ENCODE results near the gene RIMKLB.

The RIMKLB gene

GRCh38 chr12:8827551-8828256, 129.9 kb downstream of the RIMKLB start:
- H3K9ac ChIP-seq: no peak overlapping the region
- no peak for TF ChIP-seq CTCF (conservative IDR thresholded peaks at IDR 0.05; ENCODE audit: low read depth, low read length)
- H3K79me2 ChIP-seq (ENCODE audit: insufficient read depth, low read depth): no peaks in the 10 kb centered on the region
- H3K27me3 ChIP-seq (ENCODE audit: insufficient read depth, low read depth): no peaks in the 10 kb centered on the region
- H3K4me3 ChIP-seq (IDR thresholded peaks at IDR 0.05; ENCODE audit: insufficient read depth, low read depth, low read length): no peak overlapping the region
- H3K27ac ChIP-seq: no peak overlapping the region
- no peak overlapping the region for H2AFZ ChIP-seq (ENCODE audit: low read depth)
- no peaks in the 10 kb centered on the region for H4K20me1 ChIP-seq (ENCODE audit: insufficient read depth)
- H3K4me2 ChIP-seq: no peak overlapping the region
- H3K4me1 ChIP-seq (ENCODE audit: low read depth, poor library complexity, severe bottlenecking): no peaks in the 10 kb centered on the region
- H3K36me3 ChIP-seq (ENCODE audit: insufficient read depth): no peaks in the 10 kb centered on the region

- Histone ChIP-seq H3K36me3 (ENCODE audit: insufficient read depth) (no peaks in the 10 kb centered on the region), H4K20me1 (ENCODE audit: insufficient read depth) (no peaks in the 10 kb centered on the region), H3K4me2 (no peak overlapping the region), H3K27me3 (ENCODE audit: insufficient read depth, low read depth) (no peaks in the 10 kb centered on the region), H3K4me3 (IDR thresholded peaks at IDR 0.05; ENCODE audit: insufficient read depth, low read depth, low read length) (no peak overlapping the region), H2AFZ (ENCODE audit: low read depth) (no peak overlapping the region), H3K9ac (no peak overlapping the region), H3K27ac (no peak overlapping the region), H3K4me1 (ENCODE audit: low read depth, poor library complexity, severe bottlenecking) (no peaks in the 10 kb centered on the region), H3K79me2 (ENCODE audit: insufficient read depth, low read depth) (no peaks in the 10 kb centered on the region)
- TF ChIP-seq CTCF (conservative IDR thresholded peaks at IDR 0.05; ENCODE audit: low read depth, low read length): no peak
These were observed 130.7 kb downstream of the RIMKLB start for GRCh38 chr12:8828257-8829124.

GRCh38 chr12:8829125-8829518, 131.3 kb downstream of the RIMKLB start:
- Histone ChIP-seq H3K79me2 (ENCODE audit: insufficient read depth, low read depth) (no peaks in the 10 kb centered on the region), H3K4me1 (ENCODE audit: low read depth, poor library complexity, severe bottlenecking) (no peaks in the 10 kb centered on the region), H2AFZ (ENCODE audit: low read depth) (no peak overlapping the region), H4K20me1 (ENCODE audit: insufficient read depth) (no peaks in the 10 kb centered on the region), H3K4me3 (IDR thresholded peaks at IDR 0.05; ENCODE audit: insufficient read depth, low read depth, low read length) (no peak overlapping the region), H3K27ac (no peak overlapping the region), H3K27me3 (ENCODE audit: insufficient read depth, low read depth) (no peaks in the 10 kb centered on the region), H3K9ac (no peak overlapping the region), H3K36me3 (ENCODE audit: insufficient read depth) (no peaks in the 10 kb centered on the region), H3K4me2 (no peak overlapping the region)
- no peak for TF ChIP-seq CTCF (conservative IDR thresholded peaks at IDR 0.05; ENCODE audit: low read depth, low read length)

- H3K27ac ChIP-seq: no peak overlapping the region
- H3K4me3 ChIP-seq (IDR thresholded peaks at IDR 0.05; ENCODE audit: insufficient read depth, low read depth, low read length): no peak overlapping the region
- H3K4me1 ChIP-seq (ENCODE audit: low read depth, poor library complexity, severe bottlenecking): no peaks in the 10 kb centered on the region
- H3K27me3 ChIP-seq (ENCODE audit: insufficient read depth, low read depth): no peaks in the 10 kb centered on the region
- no peak overlapping the region for H3K4me2 ChIP-seq
- no peaks in the 10 kb centered on the region for H3K79me2 ChIP-seq (ENCODE audit: insufficient read depth, low read depth)
- TF ChIP-seq CTCF (conservative IDR thresholded peaks at IDR 0.05; ENCODE audit: low read depth, low read length): no peak
- no peak overlapping the region for H3K9ac ChIP-seq
- no peaks in the 10 kb centered on the region for H4K20me1 ChIP-seq (ENCODE audit: insufficient read depth)
- no peaks in the 10 kb centered on the region for H3K36me3 ChIP-seq (ENCODE audit: insufficient read depth)
- no peak overlapping the region for H2AFZ ChIP-seq (ENCODE audit: low read depth)
These were observed 131.8 kb downstream of the RIMKLB start for GRCh38 chr12:8829621-8830020.
